Measurements from ENCODE around the gene CTNNBL1. TPM values are rescaled to one million over a fixed set of nuclear protein-coding genes. Genes with fewer than 3 reads are reported as not detected.

CTNNBL1 gene
- total RNA-seq, 2 donors from 2014 or later, result 8.6 to 17.4 TPM

- intact Hi-C loops (cut with DNase I), result no loop called here
- Histone ChIP-seq H3K36me3 (replicated peaks in 1 of 2; ENCODE audit: insufficient read depth in 1 of 2, low read depth in 2 of 2) (no peaks in the 10 kb centered on the region), H3K4me3 (no peak overlapping the region), H3K4me1 (no peaks in the 10 kb centered on the region), H3K27ac (no peak overlapping the region), H3K27me3 (no peaks in the 10 kb centered on the region), H3K9me3 (no peaks in the 10 kb centered on the region)
- 45 to 46% methylated on average over 2 of the region's 2 CpGs for WGBS, 2 donors
- TF ChIP-seq POLR2A (IDR thresholded peaks at IDR 0.05) (no peak), CTCF (IDR thresholded peaks at IDR 0.05) (no peak)
- ATAC-seq (no peak), DNase-seq (no peak)
Observed at GRCh38 chr20:37669062-37669772, 24.6 kb upstream of the CTNNBL1 start.

- no peaks in the 10 kb centered on the region for H3K9me3 ChIP-seq
- no peak overlapping the region for H3K27ac ChIP-seq
- H3K36me3 ChIP-seq (replicated peaks in 1 of 2; ENCODE audit: insufficient read depth in 1 of 2, low read depth in 2 of 2), result no peaks in the 10 kb centered on the region
- TF ChIP-seq CTCF (IDR thresholded peaks at IDR 0.05) (no peak), POLR2A (IDR thresholded peaks at IDR 0.05) (no peak)
- intact Hi-C loops (cut with DNase I), result no loop called here
- H3K4me1 ChIP-seq, result no peaks in the 10 kb centered on the region
- DNase-seq (no peak), ATAC-seq (no peak)
- no peaks in the 10 kb centered on the region for H3K27me3 ChIP-seq
- H3K4me3 ChIP-seq, result no peak overlapping the region
- WGBS, 2 donors, result 20 to 31% methylated on average over 12 of the region's 12 CpGs
Observed at GRCh38 chr20:37669773-37670236, 24.0 kb upstream of the CTNNBL1 start.

- WGBS, 2 donors, result 4 to 26% methylated on average over 15 to 18 of the region's 18 CpGs
- DNase-seq (peak in 2 of 4 donors; percentile 16 to 33), ATAC-seq (no peak)
- Histone ChIP-seq H3K9me3 (no peaks in the 10 kb centered on the region), H3K27ac (no peak overlapping the region), H3K27me3 (no peaks in the 10 kb centered on the region), H3K36me3 (replicated peaks in 1 of 2; ENCODE audit: insufficient read depth in 1 of 2, low read depth in 2 of 2) (no peaks in the 10 kb centered on the region), H3K4me1 (no peaks in the 10 kb centered on the region), H3K4me3 (no peak overlapping the region)
- TF ChIP-seq CTCF (IDR thresholded peaks at IDR 0.05), result no peak
- no peak for TF ChIP-seq POLR2A (IDR thresholded peaks at IDR 0.05)
- intact Hi-C loops (cut with DNase I), result no loop called here
Observed at GRCh38 chr20:37670351-37670791, 23.5 kb upstream of the CTNNBL1 start.

- ATAC-seq, result no peak
- no peak overlapping the region for H3K27ac ChIP-seq
- intact Hi-C loops (cut with DNase I), result no loop called here
- no peaks in the 10 kb centered on the region for H3K36me3 ChIP-seq (replicated peaks in 1 of 2; ENCODE audit: insufficient read depth in 1 of 2, low read depth in 2 of 2)
- H3K9me3 ChIP-seq, result no peaks in the 10 kb centered on the region
- no peaks in the 10 kb centered on the region for H3K4me1 ChIP-seq
- H3K4me3 ChIP-seq, result no peak overlapping the region
- H3K27me3 ChIP-seq, result no peaks in the 10 kb centered on the region
- TF ChIP-seq CTCF (IDR thresholded peaks at IDR 0.05), result no peak
- no peak for TF ChIP-seq POLR2A (IDR thresholded peaks at IDR 0.05)
- DNase-seq, result no peak
- WGBS, 2 donors, result 83 to 92% methylated on average over 3 of the region's 3 CpGs
Observed at GRCh38 chr20:37672143-37672542, 21.7 kb upstream of the CTNNBL1 start.

GRCh38 chr20:37673444-37673843 lies 20.4 kb upstream of the CTNNBL1 start:
- no peak for TF ChIP-seq CTCF (IDR thresholded peaks at IDR 0.05)
- no peak for TF ChIP-seq POLR2A (IDR thresholded peaks at IDR 0.05)
- intact Hi-C loops (cut with DNase I), result no loop called here
- Histone ChIP-seq H3K27ac (no peak overlapping the region), H3K4me3 (no peak overlapping the region), H3K36me3 (replicated peaks in 1 of 2; ENCODE audit: insufficient read depth in 1 of 2, low read depth in 2 of 2) (no peaks in the 10 kb centered on the region), H3K9me3 (no peaks in the 10 kb centered on the region), H3K27me3 (no peaks in the 10 kb centered on the region), H3K4me1 (no peaks in the 10 kb centered on the region)
- DNase-seq, result no peak
- 35 to 47% methylated on average over 1 of the region's 1 CpG for WGBS, 2 donors
- no peak for ATAC-seq
